MM.1S (cell line): ENCODE data around the gene TBX1.

Experiments
- DNase-seq: peaks from one replicate; pipeline ENCODE4 v3.0.0-alpha.2; 2015
- H2AFZ ChIP-seq: fragments of 300-600 bp; sonication (generic); 2 replicates; pipeline ENCODE4 v1.6.0; 2016; ENCODE audit warnings: antibody characterized with exemption, low read length
- H3F3A ChIP-seq: fragments of 300-600 bp; sonication (generic); 2 replicates; pipeline ENCODE4 v1.6.1; 2016; ENCODE audit warnings: mild to moderate bottlenecking, antibody characterized with exemption, low read length, moderate library complexity, mixed read lengths; ENCODE audit not compliant: insufficient read depth
- H3K27ac ChIP-seq: fragments of 300-600 bp; sonication (generic); 2 replicates; pipeline ENCODE4 v1.5.1; 2016; ENCODE audit warnings: mild to moderate bottlenecking, low read length
- H3K27me3 ChIP-seq: fragments of 300-600 bp; sonication (generic); replicated peaks from 2 replicates; pipeline ENCODE4 v1.6.0; 2016; ENCODE audit warnings: low read length; ENCODE audit not compliant: insufficient read depth
- H3K36me3 ChIP-seq: fragments of 300-600 bp; sonication (generic); replicated peaks from 2 replicates; pipeline ENCODE4 v1.6.1; 2016; ENCODE audit warnings: mild to moderate bottlenecking, low read length, mixed read lengths; ENCODE audit not compliant: insufficient read depth
- H3K4me1 ChIP-seq: fragments of 300-600 bp; sonication (generic); 2 replicates; pipeline ENCODE4 v1.6.1; 2016; ENCODE audit warnings: low read length, mixed read lengths
- H3K4me2 ChIP-seq: fragments of 300-600 bp; sonication (generic); 2 replicates; pipeline ENCODE4 v1.6.0; 2016; ENCODE audit warnings: low read depth, low read length
- H3K4me3 ChIP-seq: fragments of 300-600 bp; sonication (generic); 2 replicates; pipeline ENCODE4 v1.5.1; 2016; ENCODE audit warnings: low read length, mixed read lengths
- H3K79me2 ChIP-seq: fragments of 300-600 bp; sonication (generic); 2 replicates; pipeline ENCODE4 v1.6.1; 2016; ENCODE audit warnings: mixed run types, low read length, mixed read lengths
- H3K9ac ChIP-seq: fragments of 300-600 bp; sonication (generic); 2 replicates; pipeline ENCODE4 v1.6.1; 2016; ENCODE audit warnings: low read length, mixed read lengths
- H3K9me2 ChIP-seq: fragments of 300-600 bp; sonication (generic); replicated peaks from 2 replicates; pipeline ENCODE4 v1.6.1; 2016; ENCODE audit warnings: mild to moderate bottlenecking, low read length, mixed read lengths; ENCODE audit not compliant: insufficient read depth
- H3K9me3 ChIP-seq: fragments of 300-600 bp; sonication (generic); replicated peaks from 2 replicates; pipeline ENCODE4 v1.6.1; 2016; ENCODE audit warnings: mild to moderate bottlenecking, low read length, mixed read lengths; ENCODE audit not compliant: insufficient read depth
- H4K20me1 ChIP-seq: fragments of 300-600 bp; sonication (generic); 2 replicates; pipeline ENCODE4 v1.6.1; 2016; ENCODE audit warnings: mild to moderate bottlenecking, low read length, moderate library complexity, mixed read lengths; ENCODE audit not compliant: insufficient read depth
- CTCF ChIP-seq: fragments of 300-600 bp; sonication (generic); IDR thresholded peaks from 2 replicates; pipeline ENCODE4 v1.5.1; 2016; ENCODE audit warnings: antibody characterized with exemption, low read length, mixed read lengths
- EZH2 ChIP-seq: fragments of 300-600 bp; sonication (generic); optimal IDR thresholded peaks from 2 replicates; pipeline ENCODE3; 2017; ENCODE audit warnings: low read depth, mild to moderate bottlenecking, antibody characterized with exemption, low read length, mixed read lengths
- EZH2phosphoT487 ChIP-seq: fragments of 300-600 bp; sonication (generic); IDR thresholded peaks from 2 replicates; pipeline ENCODE4 v1.6.1; 2018; ENCODE audit warnings: antibody characterized with exemption, low read length

Gene TBX1

GRCh38 chr22:19743081-19743480, 17.5 kb upstream of the TBX1 start:
- H3K9ac ChIP-seq, result no peak overlapping the region
- no peaks in the 10 kb centered on the region for H3K4me1 ChIP-seq
- no peak overlapping the region for H3K4me2 ChIP-seq
- no peaks in the 10 kb centered on the region for H3K9me3 ChIP-seq
- no peaks in the 10 kb centered on the region for H4K20me1 ChIP-seq
- no peaks in the 10 kb centered on the region for H3K36me3 ChIP-seq
- TF ChIP-seq EZH2phosphoT487 (no peak), CTCF (no peak), EZH2 (no peak)
- H3K79me2 ChIP-seq, result no peaks in the 10 kb centered on the region
- no peak overlapping the region for H3K4me3 ChIP-seq
- H2AFZ ChIP-seq, result no peak overlapping the region
- no peak for DNase-seq
- H3F3A ChIP-seq, result no peaks in the 10 kb centered on the region
- no peaks in the 10 kb centered on the region for H3K9me2 ChIP-seq
- H3K27me3 ChIP-seq, result peaks cover 75% of the 10 kb centered on the region
- no peak overlapping the region for H3K27ac ChIP-seq

GRCh38 chr22:19743651-19744050, 16.9 kb upstream of the TBX1 start:
- H3K4me3 ChIP-seq, result no peak overlapping the region
- DNase-seq, result no peak
- H3K9me2 ChIP-seq, result no peaks in the 10 kb centered on the region
- no peak overlapping the region for H3K27ac ChIP-seq
- H3K4me1 ChIP-seq, result no peaks in the 10 kb centered on the region
- no peaks in the 10 kb centered on the region for H4K20me1 ChIP-seq
- H3K79me2 ChIP-seq, result no peaks in the 10 kb centered on the region
- no peak overlapping the region for H2AFZ ChIP-seq
- H3K9ac ChIP-seq, result no peak overlapping the region
- H3F3A ChIP-seq, result no peaks in the 10 kb centered on the region
- no peak overlapping the region for H3K4me2 ChIP-seq
- no peaks in the 10 kb centered on the region for H3K9me3 ChIP-seq
- TF ChIP-seq EZH2phosphoT487 (no peak), EZH2 (no peak), CTCF (no peak)
- peaks cover 80% of the 10 kb centered on the region for H3K27me3 ChIP-seq
- H3K36me3 ChIP-seq, result no peaks in the 10 kb centered on the region

- no peak overlapping the region for H3K27ac ChIP-seq
- H4K20me1 ChIP-seq, result no peaks in the 10 kb centered on the region
- no peak for DNase-seq
- no peak overlapping the region for H2AFZ ChIP-seq
- H3K4me3 ChIP-seq, result no peak overlapping the region
- H3K79me2 ChIP-seq, result no peaks in the 10 kb centered on the region
- H3K9me2 ChIP-seq, result no peaks in the 10 kb centered on the region
- TF ChIP-seq EZH2 (no peak), CTCF (no peak), EZH2phosphoT487 (no peak)
- no peak overlapping the region for H3K4me2 ChIP-seq
- H3K9me3 ChIP-seq, result no peaks in the 10 kb centered on the region
- H3K4me1 ChIP-seq, result no peaks in the 10 kb centered on the region
- no peaks in the 10 kb centered on the region for H3K36me3 ChIP-seq
- no peak overlapping the region for H3K9ac ChIP-seq
- H3K27me3 ChIP-seq, result peaks cover 81% of the 10 kb centered on the region
- H3F3A ChIP-seq, result no peaks in the 10 kb centered on the region
These were observed 16.1 kb upstream of the TBX1 start for GRCh38 chr22:19744350-19745006.
